H1 (cell line): ENCODE data around the gene TEAD1. TPM values are rescaled to one million over a fixed set of nuclear protein-coding genes. Genes with fewer than 3 reads are reported as not detected.

Experiments used
- POLR2A ChIP-seq, 2 experiments: IDR thresholded peaks; 1 replicate in 1 of 2; 2 replicates in 1 of 2; pipeline ENCODE4 v1.6.1; 2011; ENCODE audit warnings: low read depth in 2 of 2, low read length in 2 of 2, mild to moderate bottlenecking in 2 of 2; ENCODE audit errors: control extremely low read depth in 1 of 2
- TAF7 ChIP-seq: optimal IDR thresholded peaks from 2 replicates; pipeline ENCODE3; 2011; ENCODE audit warnings: low read depth, mild to moderate bottlenecking, inconsistent platforms, low read length, moderate library complexity, borderline replicate concordance
- polyA plus RNA-seq, 7 experiments: library from polyadenylated mRNA; depleted of rRNA in 3 of 7; stranded (reverse) in 5 of 7; unstranded in 2 of 7; fragments of >200 nt in 5 of 7; fragments of 200-250 nt in 2 of 7; gene quantifications; 1 replicate in 5 of 7; 2 replicates in 1 of 7; 4 replicates in 1 of 7; pipeline versions ENCODE4 v1.2.1 to v1.2.3, GENCODE V29; 2011 to 2013; ENCODE audit warnings: missing spikeins in 2 of 7, mixed read lengths in 2 of 7
- total RNA-seq: library from RNA; stranded (reverse); fragmentation: NEBNext Ultra II Directional; extraction: Animal tissue kit (Norgen Biotek cat#: 25700); gene quantifications from 2 replicates; pipeline ENCODE4 v1.2.1, GENCODE V29; 2021

TEAD1 gene
- total and polyA plus RNA-seq, 2 of the 8 experiments (the other 6 are each of a cell fraction or from before 2014, with no cell fraction given): 15.6 to 67.4 TPM

DNA sequence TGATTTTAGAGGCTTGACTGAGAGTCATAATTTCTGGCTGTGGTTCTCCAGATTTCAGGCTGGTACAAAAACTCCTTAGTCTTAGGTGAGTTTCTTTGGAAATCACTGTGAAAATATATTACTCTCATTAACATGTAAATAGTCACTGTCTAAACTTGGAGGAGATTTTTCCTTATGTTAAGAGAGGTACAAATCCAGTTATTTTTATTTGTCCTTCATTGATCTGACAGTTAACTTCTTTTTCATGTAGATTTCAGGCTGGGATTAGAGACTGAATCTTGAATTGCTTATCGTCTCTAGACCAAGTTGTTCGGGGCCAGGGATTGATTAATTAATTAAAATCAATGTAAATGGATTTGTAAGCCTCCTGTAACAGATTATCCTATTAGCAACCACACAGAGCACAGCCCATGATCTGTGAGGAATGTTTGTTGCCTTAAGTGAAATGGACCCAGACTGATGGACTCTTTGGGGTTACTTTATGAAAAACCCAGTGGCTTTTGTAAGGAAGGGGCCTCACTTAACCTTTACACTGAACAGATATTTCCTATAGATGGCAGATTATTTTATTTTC is 21.1 kb downstream of the TEAD1 start (continued):
- TF ChIP-seq POLR2A (IDR thresholded peaks at IDR 0.05; ENCODE audit: control extremely low read depth in 1 of 2, low read depth in 2 of 2, low read length in 2 of 2): no peak
- no peak for TF ChIP-seq TAF7
